HepG2 (cell line): ENCODE measurements around the gene FGF21. TPM values are rescaled to one million over a fixed set of nuclear protein-coding genes. Genes with fewer than 3 reads are reported as not detected.

Source experiments
- ATAC-seq: fragments of 200-7000 bp; cut with Tn5 transposase; 3 replicates; pipeline ENCODE4 v1.9.1; 2020; ENCODE audit warnings: mild to moderate bottlenecking, moderate library complexity
- BruUV-seq: library from RNA; stranded (reverse); fragments of 400-500 nt; replicated peaks from 2 replicates; lab custom pipeline; 2021; lab: Mats Ljungman, UMichigan
- CTCF ChIA-PET: fragments of 300-600 bp; formaldehyde crosslinking; extraction: SDS; loops from one replicate; lab custom pipeline; 2021; ENCODE audit warnings: low total read pairs, inconsistent platforms, low intra/inter-chr PET ratio; lab: Yijun Ruan, JAX
- POLR2A ChIA-PET: fragments of 350-600 bp; sonication (Branson Sonifier 250); formaldehyde crosslinking; loops from one replicate; lab custom pipeline; 2020; ENCODE audit warnings: antibody characterized with exemption, inconsistent platforms; lab: Yijun Ruan, JAX
- DNase-seq: peaks from one replicate; pipeline ENCODE4 v3.0.0-alpha.2; 2015; ENCODE audit warnings: low spot score
- FAIRE-seq: peaks from 3 replicates; lab custom pipeline; 2011; peaks lifted over from hg19 to GRCh38; lab: Jason Lieb, UNC
- H2AFZ ChIP-seq: one replicate; pipeline ENCODE4 v1.6.1; 2011; ENCODE audit warnings: low read length, inconsistent platforms
- H3K27ac ChIP-seq: fragments of 300-600 bp; 3 replicates; pipeline ENCODE4 v1.8.0; 2011; ENCODE audit warnings: mixed run types, mild to moderate bottlenecking, mixed read lengths, low read length, inconsistent platforms; ENCODE audit not compliant: insufficient read depth; ENCODE audit errors: extremely low read length
- H3K27me3 ChIP-seq, 2 experiments: fragments of 200-600 bp in 1 of 2; 2 replicates in 1 of 2; 3 replicates in 1 of 2; pipeline versions ENCODE4 v1.6.0 to v1.8.0; 2011; ENCODE audit warnings: low read length in 2 of 2, mild to moderate bottlenecking in 2 of 2, moderate library complexity in 2 of 2, inconsistent platforms in 1 of 2; ENCODE audit not compliant: insufficient read depth in 2 of 2, control insufficient read depth in 1 of 2
- H3K36me3 ChIP-seq, 2 experiments: fragments of 200-600 bp in 1 of 2; replicated peaks in 1 of 2; 2 replicates in 1 of 2; 3 replicates in 1 of 2; pipeline versions ENCODE4 v1.5.1 to v1.8.0; 2011; ENCODE audit warnings: low read length in 2 of 2, inconsistent platforms in 1 of 2; ENCODE audit not compliant: insufficient read depth in 2 of 2, control insufficient read depth in 1 of 2
- H3K4me1 ChIP-seq: 2 replicates; pipeline ENCODE4 v1.5.1; 2012; ENCODE audit warnings: low read length, inconsistent platforms; ENCODE audit not compliant: insufficient read depth
- H3K4me2 ChIP-seq: 2 replicates; pipeline ENCODE4 v1.6.0; 2011; ENCODE audit warnings: low read depth, low read length, inconsistent platforms
- H3K4me3 ChIP-seq, 3 experiments: fragments of 200-600 bp in 1 of 3; sonication (generic), shearing (Covaris generic) in 1 of 3; replicated peaks in 1 of 3; 2 replicates each; pipeline ENCODE4 v1.5.1; 2011 to 2016; ENCODE audit warnings: low read length in 3 of 3, inconsistent platforms in 2 of 3, low read depth in 2 of 3, mild to moderate bottlenecking in 2 of 3, control low read depth in 1 of 3, mixed read lengths in 1 of 3; ENCODE audit not compliant: insufficient read depth in 1 of 3
- H3K79me2 ChIP-seq: one replicate; pipeline ENCODE4 v1.6.1; 2011; ENCODE audit warnings: low read length, inconsistent platforms; ENCODE audit not compliant: insufficient read depth
- H3K9ac ChIP-seq: 2 replicates; pipeline ENCODE4 v1.6.0; 2011; ENCODE audit warnings: mild to moderate bottlenecking, low read depth, low read length, inconsistent platforms; ENCODE audit not compliant: insufficient read depth
- H3K9me3 ChIP-seq: 2 replicates; pipeline ENCODE4 v1.5.1; 2012; ENCODE audit warnings: mild to moderate bottlenecking, low read length
- H4K20me1 ChIP-seq: 2 replicates; pipeline ENCODE4 v1.6.0; 2011; ENCODE audit warnings: inconsistent platforms, mild to moderate bottlenecking, low read length, moderate library complexity; ENCODE audit not compliant: insufficient read depth
- AKAP8 ChIP-seq: sonication (generic); formaldehyde crosslinking; IDR thresholded peaks from 2 replicates; pipeline ENCODE4 v1.5.1; 2020; ENCODE audit warnings: mild to moderate bottlenecking, missing genetic modification reagents
- MIER3 ChIP-seq: IDR thresholded peaks from 2 replicates; pipeline ENCODE4 v1.6.1; 2016; ENCODE audit warnings: missing compliant biosample characterization, borderline replicate concordance
- NFYB ChIP-seq: sonication (generic); formaldehyde crosslinking; IDR thresholded peaks from 2 replicates; pipeline ENCODE4 v1.4.0; 2020; ENCODE audit warnings: missing genetic modification reagents
- NR2F6 ChIP-seq, 2 experiments: IDR thresholded peaks; 2 replicates each; pipeline ENCODE4 v1.6.1; 2016; ENCODE audit warnings: antibody characterized with exemption in 1 of 2, mild to moderate bottlenecking in 1 of 2
- ONECUT2 ChIP-seq: sonication (generic); formaldehyde crosslinking; IDR thresholded peaks from 2 replicates; pipeline ENCODE4 v1.4.0; 2020; ENCODE audit warnings: missing genetic modification reagents
- POLR2AphosphoS2 ChIP-seq: IDR thresholded peaks from 2 replicates; pipeline ENCODE4 v1.6.1; 2011; ENCODE audit warnings: low read depth, low read length, improper control_type of control experiment
- RAD51 ChIP-seq: fragments of 450-650 bp; IDR thresholded peaks from 2 replicates; pipeline ENCODE4 v1.6.1; 2016; ENCODE audit warnings: borderline replicate concordance
- RARA ChIP-seq: IDR thresholded peaks from 2 replicates; pipeline ENCODE4 v1.6.1; 2016; ENCODE audit warnings: missing genetic modification reagents, missing compliant biosample characterization
- SRSF1 ChIP-seq: fragments of 200-400 bp; formaldehyde crosslinking; optimal IDR thresholded peaks from 2 replicates; pipeline ENCODE3; 2017; ENCODE audit warnings: mild to moderate bottlenecking, low read depth, low read length, moderate library complexity
- TCF7 ChIP-seq: sonication (generic); IDR thresholded peaks from 2 replicates; pipeline ENCODE4 v1.6.1; 2016; ENCODE audit warnings: antibody characterized with exemption, low read depth
- ZFP90 ChIP-seq: sonication (generic); formaldehyde crosslinking; IDR thresholded peaks from 2 replicates; pipeline ENCODE4 v1.8.0; 2022; ENCODE audit warnings: missing genetic modification reagents, mild to moderate bottlenecking, inconsistent platforms, borderline replicate concordance
- ZNF207 ChIP-seq: fragments of 450-650 bp; IDR thresholded peaks from 2 replicates; pipeline ENCODE4 v1.6.1; 2016; ENCODE audit warnings: antibody characterized with exemption, borderline replicate concordance
- ZNF510 ChIP-seq: sonication (generic); formaldehyde crosslinking; IDR thresholded peaks from 2 replicates; pipeline ENCODE4 v1.4.0; 2020; ENCODE audit warnings: low read depth, mild to moderate bottlenecking, missing genetic modification reagents
- ZNF652 ChIP-seq: IDR thresholded peaks from 2 replicates; pipeline ENCODE4 v1.6.1; 2016; ENCODE audit warnings: low read depth, borderline replicate concordance
- ZNF740 ChIP-seq: sonication (generic); formaldehyde crosslinking; IDR thresholded peaks from 2 replicates; pipeline ENCODE4 v1.4.0; 2020; ENCODE audit warnings: missing genetic modification reagents
- ZNF839 ChIP-seq: sonication (generic); formaldehyde crosslinking; IDR thresholded peaks from 2 replicates; pipeline ENCODE4 v1.4.0; 2020; ENCODE audit warnings: missing genetic modification reagents, mild to moderate bottlenecking, borderline replicate concordance
- WGBS: methylation state at CpG from one replicate; pipeline ENCODE4 v1.1.6; 2017; ENCODE audit warnings: low lambda C conversion rate; 5-methylcytosine and 5-hydroxymethylcytosine counted together
- in situ Hi-C: cut with HindIII; loops from 2 replicates; pipeline ENCODE4 v1.10.0; 2017; ENCODE audit warnings: low pct_unique_long_range_greater_than_20kb; ENCODE audit not compliant: extremely low pct_ligation_motif_present
- intact Hi-C: fragments of 100-400 bp; cut with micrococcal nuclease; formaldehyde crosslinking; loops from one replicate; pipeline ENCODE4 v1.10.0; 2022; ENCODE audit not compliant: unreplicated experiment
- polyA plus RNA-seq, 8 experiments: library from polyadenylated mRNA; depleted of rRNA in 3 of 8; stranded (reverse) in 7 of 8; unstranded in 1 of 8; fragments of >200 nt; fragmentation: Illumina TruSeq in 4 of 8; extraction: Trizol in 4 of 8; gene quantifications; 2 replicates each; pipeline versions ENCODE4 v1.2.1 to v1.2.3, GENCODE V29; 2011 to 2016; ENCODE audit warnings: low read depth in 4 of 8, missing spikeins in 1 of 8, mixed read lengths in 1 of 8; ENCODE audit not compliant: insufficient read depth in 1 of 8
- total RNA-seq, 5 experiments: library from RNA; depleted of rRNA; stranded (reverse); fragments of >200 nt; fragmentation: Illumina TruSeq; extraction: Trizol; gene quantifications; 2 replicates each; pipeline ENCODE4 v1.2.3, GENCODE V29; 2016; ENCODE audit warnings: low read depth in 1 of 5
- TF ChIP-seq, protein P1 (sequence below): sonication (generic); formaldehyde crosslinking; IDR thresholded peaks from 2 replicates; pipeline ENCODE4 v1.8.1; 2022; ENCODE audit warnings: mild to moderate bottlenecking, missing genetic modification reagents
- TF ChIP-seq, protein P2 (sequence below): sonication (generic); formaldehyde crosslinking; IDR thresholded peaks from 2 replicates; pipeline ENCODE4 v1.4.0; 2020; ENCODE audit warnings: mild to moderate bottlenecking, low read depth, missing genetic modification reagents
- TF ChIP-seq, protein P3 (sequence below): sonication (generic); formaldehyde crosslinking; IDR thresholded peaks from 2 replicates; pipeline ENCODE4 v1.8.0; 2022; ENCODE audit warnings: low read depth, missing genetic modification reagents

FGF21 gene
- total and polyA plus RNA-seq, 2 of the 13 experiments (the other 11 are each of a cell fraction or from before 2014, with no cell fraction given), result 0.17 TPM; not detected in 1

DNA sequence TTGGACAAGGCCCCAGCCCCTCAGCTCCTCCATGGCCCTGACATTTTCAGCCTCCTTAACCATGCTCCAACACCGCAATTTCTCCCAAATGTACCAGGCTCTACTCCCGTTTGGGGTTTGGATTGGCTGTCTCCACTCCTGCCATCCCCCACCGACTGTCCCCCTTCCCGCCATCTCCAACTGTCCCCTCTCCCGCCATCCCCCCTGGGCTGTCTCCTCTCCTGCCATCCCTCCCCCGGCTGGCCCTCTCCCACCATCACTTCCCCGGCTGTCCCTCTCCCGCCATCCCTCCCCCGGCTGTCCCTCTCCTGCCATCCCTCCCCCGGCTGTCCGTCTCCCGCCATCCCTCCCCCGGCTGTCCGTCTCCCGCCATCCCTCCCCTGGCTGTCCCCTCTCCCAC is 50.1 kb downstream of the FGF21 start:
- intact Hi-C loops (no loop called here), in situ Hi-C loops (no loop called here)
- H4K20me1 ChIP-seq, result no peaks in the 10 kb centered on the region
- no peak overlapping the region for H2AFZ ChIP-seq
- 97% methylated on average over 15 of the region's 15 CpGs for WGBS
- H3K27me3 ChIP-seq, result no peaks in the 10 kb centered on the region
- no TSS peak for BruUV-seq
- no peaks in the 10 kb centered on the region for H3K36me3 ChIP-seq
- ATAC-seq, result no peak
- H3K4me1 ChIP-seq, result peaks cover 38% of the 10 kb centered on the region
- ChIA-PET POLR2A (interaction anchor here (3.6 kb wide), 1 partner anchor 10 kb away, joined by 53 read pairs; no protein-coding TSS in a partner anchor), CTCF (no interaction called here)
- H3K79me2 ChIP-seq, result peaks cover 12% of the 10 kb centered on the region
- no peak overlapping the region for H3K4me2 ChIP-seq
- no peak for TF ChIP-seq MIER3
- no peak for TF ChIP-seq ZNF510 (CRISPR knock-in tag)
- TF ChIP-seq AKAP8 (CRISPR knock-in tag), result no peak
- no peak for TF ChIP-seq RARA
- no peak for TF ChIP-seq ZNF207
- no peak for TF ChIP-seq ZNF740
- TF ChIP-seq ZNF652 (CRISPR knock-in tag), result no peak
- TF ChIP-seq RAD51, result no peak
- no peak for TF ChIP-seq NFYB (CRISPR knock-in tag)
- TF ChIP-seq, protein P1, sequence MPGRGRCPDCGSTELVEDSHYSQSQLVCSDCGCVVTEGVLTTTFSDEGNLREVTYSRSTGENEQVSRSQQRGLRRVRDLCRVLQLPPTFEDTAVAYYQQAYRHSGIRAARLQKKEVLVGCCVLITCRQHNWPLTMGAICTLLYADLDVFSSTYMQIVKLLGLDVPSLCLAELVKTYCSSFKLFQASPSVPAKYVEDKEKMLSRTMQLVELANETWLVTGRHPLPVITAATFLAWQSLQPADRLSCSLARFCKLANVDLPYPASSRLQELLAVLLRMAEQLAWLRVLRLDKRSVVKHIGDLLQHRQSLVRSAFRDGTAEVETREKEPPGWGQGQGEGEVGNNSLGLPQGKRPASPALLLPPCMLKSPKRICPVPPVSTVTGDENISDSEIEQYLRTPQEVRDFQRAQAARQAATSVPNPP (CRISPR knock-in tag), result no peak
- no peak for TF ChIP-seq ZFP90
- no peak for TF ChIP-seq NR2F6 (IDR thresholded peaks at IDR 0.05)
- TF ChIP-seq NR2F6 (CRISPR knock-in tag; IDR thresholded peaks at IDR 0.05), result no peak
- TF ChIP-seq ONECUT2 (CRISPR knock-in tag), result no peak
- TF ChIP-seq SRSF1, result no peak
- no peak for TF ChIP-seq POLR2AphosphoS2
- TF ChIP-seq ZNF839 (CRISPR knock-in tag), result no peak
- no peak for TF ChIP-seq TCF7
- TF ChIP-seq, protein P2, sequence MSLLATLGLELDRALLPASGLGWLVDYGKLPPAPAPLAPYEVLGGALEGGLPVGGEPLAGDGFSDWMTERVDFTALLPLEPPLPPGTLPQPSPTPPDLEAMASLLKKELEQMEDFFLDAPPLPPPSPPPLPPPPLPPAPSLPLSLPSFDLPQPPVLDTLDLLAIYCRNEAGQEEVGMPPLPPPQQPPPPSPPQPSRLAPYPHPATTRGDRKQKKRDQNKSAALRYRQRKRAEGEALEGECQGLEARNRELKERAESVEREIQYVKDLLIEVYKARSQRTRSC (CRISPR knock-in tag), result no peak
- TF ChIP-seq, protein P3, sequence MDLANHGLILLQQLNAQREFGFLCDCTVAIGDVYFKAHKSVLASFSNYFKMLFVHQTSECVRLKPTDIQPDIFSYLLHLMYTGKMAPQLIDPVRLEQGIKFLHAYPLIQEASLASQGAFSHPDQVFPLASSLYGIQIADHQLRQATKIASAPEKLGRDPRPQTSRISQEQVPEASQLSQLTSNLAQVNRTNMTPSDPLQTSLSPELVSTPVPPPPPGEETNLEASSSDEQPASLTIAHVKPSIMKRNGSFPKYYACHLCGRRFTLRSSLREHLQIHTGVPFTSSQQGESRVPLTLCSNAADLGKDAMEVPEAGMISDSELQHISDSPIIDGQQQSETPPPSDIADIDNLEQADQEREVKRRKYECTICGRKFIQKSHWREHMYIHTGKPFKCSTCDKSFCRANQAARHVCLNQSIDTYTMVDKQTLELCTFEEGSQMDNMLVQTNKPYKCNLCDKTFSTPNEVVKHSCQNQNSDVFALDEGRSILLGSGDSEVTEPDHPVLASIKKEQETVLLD (CRISPR knock-in tag), result no peak
- H3K9ac ChIP-seq, result no peak overlapping the region
- H3K9me3 ChIP-seq, result no peaks in the 10 kb centered on the region
- no peak for DNase-seq
- FAIRE-seq, result no peak
- H3K27ac ChIP-seq, result no peak overlapping the region
- H3K4me3 ChIP-seq, result no peak overlapping the region
